K562 (cell line): ENCODE results near the gene BNC2. TPM values are rescaled to one million over a fixed set of nuclear protein-coding genes. Genes with fewer than 3 reads are reported as not detected.

ENCODE experiments used
- ATAC-seq: fragments of 200-7000 bp; cut with Tn5 transposase; 3 replicates; pipeline ENCODE4 v1.9.1; 2020; ENCODE audit warnings: moderate library complexity
- BruUV-seq: library from RNA; stranded (reverse); fragments of 400-500 nt; replicated peaks from 2 replicates; lab custom pipeline; 2021; lab: Mats Ljungman, UMichigan
- CTCF ChIA-PET: fragments of 300-600 bp; formaldehyde crosslinking; extraction: SDS; loops from one replicate; lab custom pipeline; 2021; ENCODE audit warnings: low intra/inter-chr PET ratio; lab: Yijun Ruan, JAX
- POLR2A ChIA-PET: fragments of 300-600, 350-650 bp; sonication (Branson Sonifier 250); formaldehyde crosslinking; extraction: SDS; loops from one replicate; lab custom pipeline; 2021; ENCODE audit warnings: antibody characterized with exemption, inconsistent platforms; lab: Yijun Ruan, JAX
- DNase-seq, 4 experiments: peaks; one replicate each; pipeline versions ENCODE4 v3.0.0 to v3.0.0-alpha.2; 2011 to 2018; ENCODE audit warnings: low spot score in 3 of 4, mixed read lengths in 3 of 4; ENCODE audit errors: extremely low read depth in 1 of 4
- FAIRE-seq: peaks from 2 replicates; lab custom pipeline; 2011; peaks lifted over from hg19 to GRCh38; lab: Jason Lieb, UNC
- H2AFZ ChIP-seq: 2 replicates; pipeline ENCODE4 v1.6.0; 2011; ENCODE audit warnings: low read depth, low read length, control low read depth, inconsistent platforms
- H3K27ac ChIP-seq: fragments of 200-600 bp; 3 replicates; pipeline ENCODE4 v1.8.0; 2011; ENCODE audit warnings: low read depth, mild to moderate bottlenecking, control low read depth, inconsistent platforms, low read length, moderate library complexity, mixed read lengths; ENCODE audit errors: extremely low read depth
- H3K27me3 ChIP-seq, 2 experiments: fragments of 300-600 bp in 1 of 2; 2 replicates in 1 of 2; 3 replicates in 1 of 2; pipeline versions ENCODE4 v1.6.0 to v1.8.0; 2011; ENCODE audit warnings: inconsistent platforms in 2 of 2, low read length in 2 of 2, mild to moderate bottlenecking in 1 of 2, mixed read lengths in 1 of 2, moderate library complexity in 1 of 2; ENCODE audit not compliant: control insufficient read depth in 2 of 2, insufficient read depth in 2 of 2
- H3K36me3 ChIP-seq: fragments of 300-600 bp; 3 replicates; pipeline ENCODE4 v1.8.0; 2011; ENCODE audit warnings: mild to moderate bottlenecking, low read length, inconsistent platforms; ENCODE audit not compliant: control insufficient read depth, insufficient read depth
- H3K4me1 ChIP-seq, 2 experiments: fragments of 200-600 bp in 1 of 2; replicated peaks in 1 of 2; 2 replicates in 1 of 2; 3 replicates in 1 of 2; pipeline versions ENCODE4 v1.5.1 to v1.8.0; 2011; ENCODE audit warnings: inconsistent platforms in 2 of 2, low read length in 2 of 2, mild to moderate bottlenecking in 1 of 2, mixed read lengths in 1 of 2, moderate library complexity in 1 of 2; ENCODE audit not compliant: control insufficient read depth in 2 of 2, insufficient read depth in 2 of 2
- H3K4me2 ChIP-seq: 2 replicates; pipeline ENCODE4 v1.6.1; 2011; ENCODE audit warnings: low read length, control low read depth, inconsistent platforms, mixed read lengths; ENCODE audit not compliant: insufficient read depth
- H3K4me3 ChIP-seq: fragments of 200-600 bp; sonication (generic), shearing (Covaris generic); 2 replicates; pipeline ENCODE4 v1.5.1; 2016; ENCODE audit warnings: control low read depth, inconsistent platforms
- H3K79me2 ChIP-seq: fragments of 200-600 bp; 3 replicates; pipeline ENCODE4 v1.8.0; 2011; ENCODE audit warnings: low read length, inconsistent platforms; ENCODE audit not compliant: control insufficient read depth, insufficient read depth
- H3K9ac ChIP-seq, 2 experiments: 2 replicates each; pipeline versions ENCODE4 v1.6.0 to v1.6.1; 2011; ENCODE audit warnings: low read depth in 2 of 2, low read length in 2 of 2, control low read depth in 1 of 2, inconsistent platforms in 1 of 2, mild to moderate bottlenecking in 1 of 2, mixed read lengths in 1 of 2; ENCODE audit not compliant: insufficient read depth in 1 of 2
- H3K9me1 ChIP-seq: one replicate; pipeline ENCODE4 v1.6.0; 2011; ENCODE audit warnings: inconsistent platforms, mild to moderate bottlenecking, low read length, moderate library complexity; ENCODE audit not compliant: control insufficient read depth, insufficient read depth
- H3K9me3 ChIP-seq: replicated peaks from 2 replicates; pipeline ENCODE4 v1.5.1; 2011; ENCODE audit warnings: low read depth, low read length, inconsistent platforms; ENCODE audit not compliant: control insufficient read depth, insufficient read depth
- H4K20me1 ChIP-seq: replicated peaks from 2 replicates; pipeline ENCODE4 v1.6.1; 2011; ENCODE audit warnings: low read length, inconsistent platforms, mixed read lengths; ENCODE audit not compliant: control insufficient read depth, insufficient read depth
- CGGBP1 ChIP-seq: fragments of 250-450 bp; sonication (Bioruptor Pico); IDR thresholded peaks from 2 replicates; pipeline ENCODE4 v1.9.0; 2021; ENCODE audit warnings: mild to moderate bottlenecking
- DMBX1 ChIP-seq: fragments of 250-450 bp; sonication (Bioruptor Pico); IDR thresholded peaks from 2 replicates; pipeline ENCODE4 v1.8.0; 2022; ENCODE audit warnings: inconsistent platforms, mild to moderate bottlenecking, moderate library complexity, borderline replicate concordance
- ESRRA ChIP-seq: fragments of 450-650 bp; IDR thresholded peaks from 2 replicates; pipeline ENCODE4 v1.6.1; 2014; ENCODE audit warnings: low read depth, mild to moderate bottlenecking, moderate library complexity, borderline replicate concordance
- FOXA3 ChIP-seq, 2 experiments: fragments of 450-650 bp in 1 of 2; sonication (generic) in 1 of 2; formaldehyde crosslinking; IDR thresholded peaks in 1 of 2; conservative IDR thresholded peaks in 1 of 2; 2 replicates each; pipeline versions ENCODE4 v1.4.0 to v1.8.0; 2020 to 2022; ENCODE audit warnings: mild to moderate bottlenecking in 2 of 2, missing genetic modification reagents in 1 of 2
- FOXM1 ChIP-seq, 2 experiments: fragments of 450-650 bp in 1 of 2; sonication (generic) in 1 of 2; formaldehyde crosslinking in 1 of 2; IDR thresholded peaks; 2 replicates each; pipeline versions ENCODE4 v1.6.1 to v1.9.0; 2017 to 2022; ENCODE audit warnings: low read depth in 2 of 2, mild to moderate bottlenecking in 2 of 2, missing genetic modification reagents in 1 of 2, moderate library complexity in 1 of 2
- HOXB6 ChIP-seq: fragments of 250-450 bp; sonication (Bioruptor Pico); IDR thresholded peaks from 2 replicates; pipeline ENCODE4 v1.5.1; 2022; ENCODE audit warnings: mild to moderate bottlenecking, borderline replicate concordance
- ILK ChIP-seq: fragments of 450-650 bp; IDR thresholded peaks from 2 replicates; pipeline ENCODE4 v1.6.1; 2016; ENCODE audit warnings: missing genetic modification characterization, low read depth, mild to moderate bottlenecking, missing compliant biosample characterization, moderate library complexity, borderline replicate concordance
- PTBP1 ChIP-seq: fragments of 200-400 bp; formaldehyde crosslinking; IDR thresholded peaks from 2 replicates; pipeline ENCODE4 v1.6.1; 2017; ENCODE audit warnings: low read depth, low read length
- TRIM25 ChIP-seq: fragments of 450-650 bp; IDR thresholded peaks from 2 replicates; pipeline ENCODE4 v1.7.0; 2016; ENCODE audit warnings: borderline replicate concordance
- ZNF778 ChIP-seq: fragments of 450-650 bp; formaldehyde crosslinking; IDR thresholded peaks from 2 replicates; pipeline ENCODE4 v1.4.0; 2020; ENCODE audit warnings: mild to moderate bottlenecking, moderate library complexity
- ZZZ3 ChIP-seq: fragments of 450-650 bp; IDR thresholded peaks from 2 replicates; pipeline ENCODE4 v1.6.1; 2016; ENCODE audit warnings: antibody characterized with exemption, mild to moderate bottlenecking, moderate library complexity
- WGBS: fragments of 100-300 bp; shearing (Covaris generic); methylation state at CpG from one replicate; pipeline ENCODE4 v1.1.6; 2016; ENCODE audit warnings: low coverage, mixed read lengths; ENCODE audit not compliant: insufficient coverage; ENCODE audit errors: missing lambda C conversion rate; 5-methylcytosine and 5-hydroxymethylcytosine counted together
- in situ Hi-C: fragments of 300-500 bp; cut with MboI; formaldehyde crosslinking; loops from 4 replicates; pipeline ENCODE4 v1.15.0; 2018; ENCODE audit warnings: inconsistent platforms, mixed read lengths
- intact Hi-C: fragments of 100-400 bp; cut with micrococcal nuclease; formaldehyde crosslinking; loops from 2 replicates; pipeline ENCODE4 v1.14.2; 2022
- polyA plus RNA-seq, 8 experiments: library from polyadenylated mRNA; depleted of rRNA in 4 of 8; stranded (reverse) in 5 of 8; unstranded in 3 of 8; fragments of >200 nt; fragmentation: Nextera tagmentation in 2 of 8; fragmentation: Illumina TruSeq in 1 of 8; extraction: Ambion mirVana in 2 of 8; extraction: Trizol in 1 of 8; gene quantifications; 2 replicates each; pipeline versions ENCODE4 v1.2.1 to v1.2.3, GENCODE V29; 2011 to 2014; ENCODE audit warnings: inconsistent platforms in 1 of 8, missing spikeins in 1 of 8
- total RNA-seq, 7 experiments: library from RNA; depleted of rRNA in 6 of 7; stranded (reverse); fragments of >200 nt in 6 of 7; fragmentation: Illumina TruSeq in 2 of 7; extraction: Trizol in 2 of 7; gene quantifications; 2 replicates each; pipeline versions ENCODE4 v1.2.1 to v1.2.3, GENCODE V29; 2011 to 2021; ENCODE audit warnings: low replicate concordance in 1 of 7

BNC2 gene
- total and polyA plus RNA-seq, 9 of the 15 experiments (the other 6 are each of a cell fraction or from before 2014, with no cell fraction given) = not detected

- TF ChIP-seq TRIM25 (no peak), HOXB6 (CRISPR knock-in tag) (no peak), ESRRA (no peak), FOXM1 (IDR thresholded peaks at IDR 0.05; ENCODE audit: low read depth) (no peak), FOXM1 (CRISPR knock-in tag; IDR thresholded peaks at IDR 0.05; ENCODE audit: low read depth) (no peak), ZNF778 (no peak), DMBX1 (no peak), ZZZ3 (no peak), ILK (tag) (no peak), CGGBP1 (no peak), FOXA3 (CRISPR knock-in tag; conservative IDR thresholded peaks at IDR 0.05 in 1 of 2, IDR thresholded peaks at IDR 0.05 in 1 of 2) (no peak), PTBP1 (no peak)
- Histone ChIP-seq H3K9ac (no peak overlapping the region), H3K9me1 (no peaks in the 10 kb centered on the region), H3K4me3 (no peak overlapping the region), H3K9me3 (no peaks in the 10 kb centered on the region), H3K79me2 (no peaks in the 10 kb centered on the region), H3K4me1 (no peaks in the 10 kb centered on the region), H3K36me3 (no peaks in the 10 kb centered on the region), H3K27me3 (no peaks in the 10 kb centered on the region), H3K4me2 (no peak overlapping the region), H4K20me1 (no peaks in the 10 kb centered on the region), H2AFZ (no peak overlapping the region), H3K27ac (no peak overlapping the region)
- CTCF ChIA-PET = no interaction called here
- 0% methylated on average over 2 of the region's 3 CpGs for WGBS
- no peak for ATAC-seq
- no peak for FAIRE-seq
- no TSS peak for BruUV-seq
- intact Hi-C loops (no loop called here), in situ Hi-C loops (no loop called here)
- POLR2A ChIA-PET = no interaction called here
- no peak for DNase-seq
These were observed 438.6 kb downstream of the BNC2 start for GRCh38 chr9:16431666-16432392.
